Measurements from ENCODE around the gene CCDC3. TPM values are rescaled to one million over a fixed set of nuclear protein-coding genes. Genes with fewer than 3 reads are reported as not detected.

Gene CCDC3
- total and polyA plus RNA-seq, 7 donors: 0.46 to 6.9 (median 3.1) TPM

- Histone ChIP-seq H3K27me3 (no peaks in the 10 kb centered on the region), H3K36me3 (no peaks in the 10 kb centered on the region), H3K27ac (no peak overlapping the region), H3K4me1 (peaks cover 0 to 9% (median 3%) of the 10 kb centered on the region in 4 donors), H3K9me3 (peaks cover 0 to 2% (median 0%) of the 10 kb centered on the region in 4 donors), H3K4me3 (no peak overlapping the region)
- TF ChIP-seq CTCF (IDR thresholded peaks at IDR 0.05): no peak
- no peak for TF ChIP-seq EP300 (IDR thresholded peaks at IDR 0.05)
- TF ChIP-seq POLR2A (IDR thresholded peaks at IDR 0.05): no peak
- TF ChIP-seq POLR2AphosphoS5 (IDR thresholded peaks at IDR 0.05): no peak
- intact Hi-C loops (cut with DNase I): no loop called here
- WGBS, 2 donors: 69 to 73% methylated on average over 3 of the region's 3 CpGs
- DNase-seq: no peak
These were observed 113.7 kb downstream of the CCDC3 start for GRCh38 chr10:12887780-12888179.

- Histone ChIP-seq H3K4me3 (no peak overlapping the region), H3K4me1 (peaks cover 0 to 9% (median 0%) of the 10 kb centered on the region in 4 donors), H3K36me3 (no peaks in the 10 kb centered on the region), H3K9me3 (no peaks in the 10 kb centered on the region), H3K27me3 (no peaks in the 10 kb centered on the region), H3K27ac (no peak overlapping the region)
- TF ChIP-seq POLR2A (IDR thresholded peaks at IDR 0.05) (no peak), POLR2AphosphoS5 (IDR thresholded peaks at IDR 0.05) (no peak), CTCF (IDR thresholded peaks at IDR 0.05) (no peak), EP300 (IDR thresholded peaks at IDR 0.05) (no peak)
- 87 to 90% methylated on average over 6 of the region's 6 CpGs for WGBS, 2 donors
- DNase-seq: no peak
- intact Hi-C loops (cut with DNase I): no loop called here
These were observed 116.7 kb downstream of the CCDC3 start for GRCh38 chr10:12884851-12885250.

- Histone ChIP-seq H3K36me3 (no peaks in the 10 kb centered on the region), H3K9me3 (no peaks in the 10 kb centered on the region), H3K4me1 (no peaks in the 10 kb centered on the region), H3K27ac (no peak overlapping the region), H3K4me3 (no peak overlapping the region), H3K27me3 (no peaks in the 10 kb centered on the region)
- DNase-seq: no peak
- intact Hi-C loops (cut with DNase I): no loop called here
- TF ChIP-seq POLR2AphosphoS5 (IDR thresholded peaks at IDR 0.05): no peak
- TF ChIP-seq CTCF (IDR thresholded peaks at IDR 0.05): no peak
- no peak for TF ChIP-seq EP300 (IDR thresholded peaks at IDR 0.05)
- TF ChIP-seq POLR2A (IDR thresholded peaks at IDR 0.05): no peak
These were observed 121.1 kb downstream of the CCDC3 start for GRCh38 chr10:12880423-12880822.

- Histone ChIP-seq H3K4me1 (no peaks in the 10 kb centered on the region), H3K9me3 (no peaks in the 10 kb centered on the region), H3K27ac (no peak overlapping the region), H3K36me3 (no peaks in the 10 kb centered on the region), H3K27me3 (no peaks in the 10 kb centered on the region), H3K4me3 (no peak overlapping the region)
- WGBS, 2 donors: 53 to 74% methylated on average over 3 of the region's 3 CpGs
- no peak for DNase-seq
- TF ChIP-seq CTCF (IDR thresholded peaks at IDR 0.05) (no peak), POLR2AphosphoS5 (IDR thresholded peaks at IDR 0.05) (no peak), POLR2A (IDR thresholded peaks at IDR 0.05) (no peak), EP300 (IDR thresholded peaks at IDR 0.05) (no peak)
- intact Hi-C loops (cut with DNase I): no loop called here
These were observed 124.4 kb downstream of the CCDC3 start for GRCh38 chr10:12877150-12877549.

- no peaks in the 10 kb centered on the region for H3K4me1 ChIP-seq
- H3K9me3 ChIP-seq: no peaks in the 10 kb centered on the region
- no peak for DNase-seq
- no peak overlapping the region for H3K4me3 ChIP-seq
- WGBS, 2 donors: 89 to 92% methylated on average over 5 of the region's 5 CpGs
- no peak for TF ChIP-seq POLR2A (IDR thresholded peaks at IDR 0.05)
- no peak for TF ChIP-seq CTCF (IDR thresholded peaks at IDR 0.05)
- no peak for TF ChIP-seq EP300 (IDR thresholded peaks at IDR 0.05)
- no peak for TF ChIP-seq POLR2AphosphoS5 (IDR thresholded peaks at IDR 0.05)
- H3K27ac ChIP-seq: no peak overlapping the region
- no peaks in the 10 kb centered on the region for H3K27me3 ChIP-seq
- intact Hi-C loops (cut with DNase I): no loop called here
- no peaks in the 10 kb centered on the region for H3K36me3 ChIP-seq
These were observed 125.2 kb downstream of the CCDC3 start for GRCh38 chr10:12876266-12876665.

All from sigmoid colon (tissue), 7 donors.